ENCODE data around the gene DKC1.
"Not testable (repeated sequence)": the region's sequence is repeated elsewhere in the genome, so short reads cannot be mapped to it uniquely, and the experiment has no call there.

The DKC1 gene

DNA sequence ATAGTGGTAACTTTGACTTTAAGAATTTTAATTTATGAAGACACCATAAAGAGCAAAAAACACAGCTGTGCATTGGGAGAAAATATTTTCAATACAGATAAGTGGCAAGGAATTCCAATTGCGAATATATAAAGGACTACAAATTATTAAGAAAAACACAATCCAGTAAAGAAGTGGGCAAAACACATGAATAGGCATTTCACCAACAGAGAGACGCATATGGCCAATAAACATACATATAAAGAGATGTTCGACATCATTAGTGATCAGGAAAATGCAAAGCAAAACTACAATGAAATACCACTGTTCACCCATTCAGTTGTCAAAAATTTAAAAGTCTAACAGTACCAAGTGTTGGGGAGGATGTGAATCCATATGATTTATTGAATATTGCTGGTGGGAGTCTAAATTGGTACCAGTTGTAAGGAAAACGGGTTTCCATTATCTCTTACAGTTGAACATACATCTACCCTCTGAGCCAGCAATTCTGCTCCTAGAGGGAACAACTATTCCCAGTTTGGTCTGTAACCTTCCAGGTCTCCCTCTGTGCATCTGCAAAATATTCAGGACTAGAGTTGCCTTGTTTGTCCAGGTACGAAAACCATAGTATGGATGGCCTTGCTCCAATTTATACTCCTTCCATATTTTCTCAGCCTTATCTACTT is 44.3 kb downstream of the DKC1 start:
- no peaks in the 10 kb centered on the region for H3K36me3 ChIP-seq (ENCODE audit: control insufficient read depth, insufficient read depth, low read length)
- 89 to 100% methylated on average over 1 to 2 of the region's 5 CpGs for WGBS, 2 experiments (ENCODE audit: insufficient coverage in 2 of 2)
- H3K27ac ChIP-seq (ENCODE audit: low read depth, low read length, severe bottlenecking), result no peak overlapping the region
- no peak overlapping the region for H3K4me3 ChIP-seq (ENCODE audit: extremely low read depth, insufficient read depth, low read length, poor library complexity, severe bottlenecking)
- H3K4me1 ChIP-seq (ENCODE audit: control insufficient read depth, insufficient read depth, low read length, poor library complexity, severe bottlenecking), result no peaks in the 10 kb centered on the region
- H3K9me3 ChIP-seq (ENCODE audit: control insufficient read depth, low read length), result peaks cover 7% of the 10 kb centered on the region

- Histone ChIP-seq H3K4me1 (ENCODE audit: control insufficient read depth, insufficient read depth, low read length, poor library complexity, severe bottlenecking) (no peaks in the 10 kb centered on the region), H3K27ac (ENCODE audit: low read depth, low read length, severe bottlenecking) (no peak overlapping the region), H3K36me3 (ENCODE audit: control insufficient read depth, insufficient read depth, low read length) (no peaks in the 10 kb centered on the region), H3K9me3 (ENCODE audit: control insufficient read depth, low read length) (peaks cover 7% of the 10 kb centered on the region), H3K4me3 (ENCODE audit: extremely low read depth, insufficient read depth, low read length, poor library complexity, severe bottlenecking) (no peak overlapping the region)
- no CpG with 5 or more reads among the region's 1 CpG for WGBS, 2 experiments (ENCODE audit: insufficient coverage in 2 of 2)
These were observed 47.4 kb downstream of the DKC1 start for GRCh38 chrX:154809939-154810665.

- H3K9me3 ChIP-seq (ENCODE audit: control insufficient read depth, low read length), result peaks cover under 1% of the 10 kb centered on the region
- H3K4me1 ChIP-seq (ENCODE audit: control insufficient read depth, insufficient read depth, low read length, poor library complexity, severe bottlenecking), result no peaks in the 10 kb centered on the region
- H3K4me3 ChIP-seq (ENCODE audit: extremely low read depth, insufficient read depth, low read length, poor library complexity, severe bottlenecking), result no peak overlapping the region
- no CpG with 5 or more reads among the region's 2 CpGs for WGBS, 2 experiments (ENCODE audit: insufficient coverage in 2 of 2)
- H3K36me3 ChIP-seq (ENCODE audit: control insufficient read depth, insufficient read depth, low read length), result no peaks in the 10 kb centered on the region
- H3K27ac ChIP-seq (ENCODE audit: low read depth, low read length, severe bottlenecking), result no peak overlapping the region
These were observed 49.9 kb downstream of the DKC1 start for GRCh38 chrX:154812341-154813101.

- H3K9me3 ChIP-seq (ENCODE audit: control insufficient read depth, low read length), result no peaks in the 10 kb centered on the region
- no peak overlapping the region for H3K27ac ChIP-seq (ENCODE audit: low read depth, low read length, severe bottlenecking)
- H3K4me1 ChIP-seq (ENCODE audit: control insufficient read depth, insufficient read depth, low read length, poor library complexity, severe bottlenecking), result no peaks in the 10 kb centered on the region
- WGBS, 2 experiments (ENCODE audit: insufficient coverage in 2 of 2), result no CpG with 5 or more reads among the region's 1 CpG
- no peaks in the 10 kb centered on the region for H3K36me3 ChIP-seq (ENCODE audit: control insufficient read depth, insufficient read depth, low read length)
- no peak overlapping the region for H3K4me3 ChIP-seq (ENCODE audit: extremely low read depth, insufficient read depth, low read length, poor library complexity, severe bottlenecking)
These were observed 51.1 kb downstream of the DKC1 start for GRCh38 chrX:154813801-154814200.

GRCh38 chrX:154815274-154815818 is 52.7 kb downstream of the DKC1 start:
- no CpG with 5 or more reads among the region's 5 CpGs for WGBS, 2 experiments (ENCODE audit: insufficient coverage in 2 of 2)
- H3K4me3 ChIP-seq (ENCODE audit: extremely low read depth, insufficient read depth, low read length, poor library complexity, severe bottlenecking), result no peak overlapping the region
- no peaks in the 10 kb centered on the region for H3K9me3 ChIP-seq (ENCODE audit: control insufficient read depth, low read length)
- H3K27ac ChIP-seq (ENCODE audit: low read depth, low read length, severe bottlenecking), result no peak overlapping the region
- H3K4me1 ChIP-seq (ENCODE audit: control insufficient read depth, insufficient read depth, low read length, poor library complexity, severe bottlenecking), result no peaks in the 10 kb centered on the region
- H3K36me3 ChIP-seq (ENCODE audit: control insufficient read depth, insufficient read depth, low read length), result no peaks in the 10 kb centered on the region

DNA sequence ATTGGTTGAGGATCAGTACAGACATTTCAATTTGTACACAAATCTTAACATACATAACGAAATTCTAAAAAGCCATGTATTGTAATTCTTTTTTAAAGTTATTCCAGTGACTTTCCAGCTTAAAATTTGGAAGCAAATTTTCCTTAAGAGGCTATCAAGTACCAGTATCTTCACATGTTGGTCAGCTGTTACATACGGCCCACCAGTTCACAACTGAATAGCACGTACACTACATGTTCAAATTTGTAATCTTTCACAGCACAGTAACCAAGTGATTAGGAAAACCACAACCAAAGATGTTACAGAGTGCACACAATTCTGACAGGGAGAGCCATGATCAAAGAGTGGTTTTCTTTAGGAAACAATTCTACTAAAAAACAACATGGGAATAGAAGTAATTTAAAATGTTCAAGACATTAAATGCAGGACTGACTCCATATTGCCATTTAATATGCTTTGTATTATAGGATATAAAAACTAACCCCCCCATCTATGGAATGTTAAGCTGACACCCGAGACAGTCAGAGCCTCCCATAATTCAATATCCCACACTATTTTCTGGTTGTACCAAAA is 53.7 kb downstream of the DKC1 start:
- H3K27ac ChIP-seq (ENCODE audit: low read depth, low read length, severe bottlenecking); H3K4me3 ChIP-seq (ENCODE audit: extremely low read depth, insufficient read depth, low read length, poor library complexity, severe bottlenecking); H3K9me3 ChIP-seq (ENCODE audit: control insufficient read depth, low read length); H3K4me1 ChIP-seq (ENCODE audit: control insufficient read depth, insufficient read depth, low read length, poor library complexity, severe bottlenecking); H3K36me3 ChIP-seq (ENCODE audit: control insufficient read depth, insufficient read depth, low read length): not testable (repeated sequence)
- whole genome bisulfite sequencing, 2 experiments (ENCODE audit: insufficient coverage in 2 of 2), result 100% methylated on average over 1 of the region's 4 CpGs; no CpG with 5 or more reads in 1 of the 2 experiments

DNA sequence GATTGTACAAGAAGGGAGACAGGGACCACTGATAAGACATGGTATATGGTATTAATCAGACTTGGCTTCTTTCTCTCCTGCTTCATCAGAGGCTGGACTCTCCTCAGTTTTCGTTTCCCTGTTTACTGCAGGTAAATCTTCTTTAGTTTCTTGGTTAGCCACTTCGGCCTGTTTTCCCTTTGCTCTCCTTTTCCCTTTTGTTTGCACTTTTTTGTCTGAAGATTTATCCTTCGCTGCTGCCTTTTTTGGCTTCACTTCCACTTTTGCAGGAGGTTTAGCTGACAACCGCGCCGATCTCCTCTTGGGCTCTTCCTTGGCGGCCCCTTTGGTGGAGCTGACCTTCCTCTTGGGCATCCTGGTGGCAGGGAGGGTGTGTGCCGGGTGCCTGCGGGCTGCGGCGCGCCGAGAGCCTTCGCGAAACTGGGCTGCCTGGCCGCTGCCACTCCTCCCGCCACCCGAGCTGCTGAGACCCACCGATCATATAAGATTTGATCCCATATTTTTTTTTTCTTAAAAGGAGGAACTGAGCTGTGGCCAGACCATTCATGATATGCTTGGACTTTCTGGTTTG is 54.5 kb downstream of the DKC1 start:
- H3K9me3 ChIP-seq (ENCODE audit: control insufficient read depth, low read length); H3K4me1 ChIP-seq (ENCODE audit: control insufficient read depth, insufficient read depth, low read length, poor library complexity, severe bottlenecking); H3K36me3 ChIP-seq (ENCODE audit: control insufficient read depth, insufficient read depth, low read length); H3K4me3 ChIP-seq (ENCODE audit: extremely low read depth, insufficient read depth, low read length, poor library complexity, severe bottlenecking); H3K27ac ChIP-seq (ENCODE audit: low read depth, low read length, severe bottlenecking): not testable (repeated sequence)
- WGBS, 2 experiments (ENCODE audit: insufficient coverage in 2 of 2), result 95 to 96% methylated on average over 4 to 13 of the region's 19 CpGs

DNA sequence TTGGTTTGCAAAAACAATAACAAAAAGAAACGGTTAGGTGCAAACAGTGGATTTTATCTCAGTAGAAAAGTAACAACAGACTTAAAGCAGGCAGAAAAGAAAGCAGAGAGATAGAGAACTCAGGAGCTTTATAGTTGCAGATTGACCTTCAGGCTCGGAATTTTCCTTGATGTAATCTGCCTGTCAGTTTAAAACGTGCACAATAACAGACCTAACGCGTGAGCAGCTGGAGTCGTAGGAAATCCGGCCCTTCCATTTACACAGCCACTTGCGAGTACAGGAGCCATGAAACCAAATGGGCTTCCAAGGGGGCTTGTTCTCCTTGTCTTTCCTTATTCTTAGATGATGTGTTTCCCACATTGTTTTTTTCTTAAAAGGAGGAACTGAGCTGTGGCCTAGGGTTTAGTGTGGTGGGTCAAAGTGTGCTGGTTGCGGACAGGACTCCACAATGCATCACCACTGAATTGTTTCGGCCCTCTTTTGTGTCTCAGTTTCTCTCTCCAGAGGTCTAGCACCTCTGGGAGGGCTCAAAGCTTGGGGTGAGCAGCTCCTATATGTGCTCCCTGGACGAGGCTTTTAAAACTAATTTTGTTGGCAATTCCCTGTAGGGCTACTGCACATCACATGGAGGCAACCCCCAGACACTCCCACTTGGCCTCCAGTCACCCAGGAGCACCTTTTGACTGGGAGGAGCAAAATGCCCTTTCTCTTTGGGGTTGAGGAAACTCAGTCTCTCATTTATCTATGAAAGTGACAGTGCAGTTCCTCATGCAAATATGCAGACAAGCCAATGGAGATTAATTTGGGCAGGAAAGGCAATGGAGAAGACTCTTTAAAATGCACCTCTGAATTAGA is 56.5 kb downstream of the DKC1 start:
- Histone ChIP-seq H3K4me1 (ENCODE audit: control insufficient read depth, insufficient read depth, low read length, poor library complexity, severe bottlenecking) (no peaks in the 10 kb centered on the region), H3K27ac (ENCODE audit: low read depth, low read length, severe bottlenecking) (no peak overlapping the region), H3K36me3 (ENCODE audit: control insufficient read depth, insufficient read depth, low read length) (no peaks in the 10 kb centered on the region), H3K9me3 (ENCODE audit: control insufficient read depth, low read length) (no peaks in the 10 kb centered on the region), H3K4me3 (ENCODE audit: extremely low read depth, insufficient read depth, low read length, poor library complexity, severe bottlenecking) (no peak overlapping the region)
- WGBS, 2 experiments (ENCODE audit: insufficient coverage in 2 of 2), result 92 to 96% methylated on average over 5 to 7 of the region's 11 CpGs

GRCh38 chrX:154819771-154820341 is 57.2 kb downstream of the DKC1 start:
- no peak overlapping the region for H3K27ac ChIP-seq (ENCODE audit: low read depth, low read length, severe bottlenecking)
- H3K9me3 ChIP-seq (ENCODE audit: control insufficient read depth, low read length), result no peaks in the 10 kb centered on the region
- H3K4me1 ChIP-seq (ENCODE audit: control insufficient read depth, insufficient read depth, low read length, poor library complexity, severe bottlenecking), result no peaks in the 10 kb centered on the region
- no peaks in the 10 kb centered on the region for H3K36me3 ChIP-seq (ENCODE audit: control insufficient read depth, insufficient read depth, low read length)
- no peak overlapping the region for H3K4me3 ChIP-seq (ENCODE audit: extremely low read depth, insufficient read depth, low read length, poor library complexity, severe bottlenecking)
- WGBS, 2 experiments (ENCODE audit: insufficient coverage in 2 of 2), result 65 to 70% methylated on average over 2 to 5 of the region's 7 CpGs

Measured in mesodermal cell (in vitro differentiated cells).